Ovary (tissue), 9 donors: ENCODE results near the gene CMPK2. TPM values are rescaled to one million over a fixed set of nuclear protein-coding genes. Genes with fewer than 3 reads are reported as not detected.
"Not testable (repeated sequence)": the region's sequence is repeated elsewhere in the genome, so short reads cannot be mapped to it uniquely, and the experiment has no call there.

Source experiments
- DNase-seq, 5 donors: peaks; one replicate each; pipeline ENCODE4 v3.0.0-alpha.2; 2019 to 2020
- H3K27ac ChIP-seq, 2 donors: fragments of 200-600 bp; one replicate each; pipeline versions ENCODE4 v1.5.1 to v1.8.0; 2019 to 2022
- H3K27me3 ChIP-seq: fragments of 200-600 bp; one replicate; pipeline ENCODE4 v1.8.0; 2022
- H3K36me3 ChIP-seq: fragments of 200-600 bp; sonication (generic); one replicate; pipeline ENCODE4 v1.5.1; 2019
- H3K4me1 ChIP-seq: one replicate; pipeline ENCODE4 v1.8.1; 2013; ENCODE audit warnings: mild to moderate bottlenecking, moderate library complexity; ENCODE audit not compliant: insufficient read depth
- H3K4me3 ChIP-seq: fragments of 200-600 bp; sonication (generic); one replicate; pipeline ENCODE4 v1.5.1; 2017
- H3K9me3 ChIP-seq, 2 donors: fragments of 200-600 bp in 1 of 2; sonication (generic) in 1 of 2; one replicate each; pipeline versions ENCODE4 v1.5.1 to v1.8.1; 2013 to 2019; ENCODE audit warnings: mild to moderate bottlenecking in 1 of 2, moderate library complexity in 1 of 2
- EP300 ChIP-seq: sonication (generic); formaldehyde crosslinking; IDR thresholded peaks from one replicate; pipeline ENCODE4 v1.6.1; 2017; ENCODE audit warnings: antibody characterized with exemption
- POLR2A ChIP-seq: fragments of 450-650 bp; IDR thresholded peaks from one replicate; pipeline ENCODE4 v1.6.1; 2017; ENCODE audit warnings: antibody characterized with exemption, mild to moderate bottlenecking, moderate library complexity
- WGBS, 3 donors: extraction: QIAGEN DNeasy Blood & Tissue Kit in 1 of 3; methylation state at CpG; one replicate each; pipeline versions ENCODE4 v1.1.5 to v1.1.7; 2013 to 2017; 5-methylcytosine and 5-hydroxymethylcytosine counted together
- intact Hi-C, 4 donors: fragments of 100-400 bp; cut with DNase I; formaldehyde crosslinking; loops; one replicate each; pipeline versions ENCODE4 v1.11.0 to v1.15.1; 2022 to 2023
- polyA plus RNA-seq, 2 donors: library from polyadenylated mRNA; stranded (reverse); fragments of 200-250 nt in 1 of 2; fragments of 350-450 nt in 1 of 2; fragmentation: Illumina TruSeq in 1 of 2; extraction: RNeasy Lipid Tissue Mini Kit (QIAGEN cat#74804) in 1 of 2; gene quantifications; one replicate each; pipeline ENCODE4 v1.2.3, GENCODE V29; 2013 to 2014
- total RNA-seq, 7 donors: library from RNA; depleted of rRNA in 2 of 7; stranded (reverse); fragments of >200 nt in 2 of 7; fragmentation: NEBNext Ultra II Directional in 3 of 7; extraction: Animal tissue kit (Norgen Biotek cat#: 25700) in 3 of 7; gene quantifications; one replicate each; pipeline versions ENCODE4 v1.1.0 to v1.2.4, GENCODE V29; 2016 to 2023
- TF ChIP-seq, protein P1 (sequence below), 3 donors: fragments of 450-650 bp in 2 of 3; fragments of 200-600 bp in 1 of 3; IDR thresholded peaks; one replicate each; pipeline versions ENCODE4 v1.5.1 to v1.8.0; 2016 to 2022; ENCODE audit warnings: antibody characterized with exemption in 3 of 3, mild to moderate bottlenecking in 1 of 3
- donor health status: DM: no; HTN: no; CAD: no; lungs with moderate emphysema.
- donor health status: DM: no; HTN: no; CAD: no.
- donor health status: Bipolar disorder and iron deficiency.
- donor health status: DM: yes; HTN: yes; CAD: no.
- donor health status: DM: no; HTN: no; CAD: no.
- donor health status: DM: yes; HTN: yes; CAD: no.

Gene CMPK2
- total and polyA plus RNA-seq, 9 donors = 2.7 to 11.5 (median 4.2) TPM

GRCh38 chr2:6906165-6906741 is 40.5 kb upstream of the CMPK2 start:
- Histone ChIP-seq H3K27me3 (no peaks in the 10 kb centered on the region), H3K36me3 (no peaks in the 10 kb centered on the region), H3K4me3 (no peak overlapping the region), H3K27ac (no peak overlapping the region), H3K4me1 (no peaks in the 10 kb centered on the region), H3K9me3 (no peaks in the 10 kb centered on the region)
- TF ChIP-seq POLR2A = no peak
- no peak for TF ChIP-seq EP300
- TF ChIP-seq, protein P1, sequence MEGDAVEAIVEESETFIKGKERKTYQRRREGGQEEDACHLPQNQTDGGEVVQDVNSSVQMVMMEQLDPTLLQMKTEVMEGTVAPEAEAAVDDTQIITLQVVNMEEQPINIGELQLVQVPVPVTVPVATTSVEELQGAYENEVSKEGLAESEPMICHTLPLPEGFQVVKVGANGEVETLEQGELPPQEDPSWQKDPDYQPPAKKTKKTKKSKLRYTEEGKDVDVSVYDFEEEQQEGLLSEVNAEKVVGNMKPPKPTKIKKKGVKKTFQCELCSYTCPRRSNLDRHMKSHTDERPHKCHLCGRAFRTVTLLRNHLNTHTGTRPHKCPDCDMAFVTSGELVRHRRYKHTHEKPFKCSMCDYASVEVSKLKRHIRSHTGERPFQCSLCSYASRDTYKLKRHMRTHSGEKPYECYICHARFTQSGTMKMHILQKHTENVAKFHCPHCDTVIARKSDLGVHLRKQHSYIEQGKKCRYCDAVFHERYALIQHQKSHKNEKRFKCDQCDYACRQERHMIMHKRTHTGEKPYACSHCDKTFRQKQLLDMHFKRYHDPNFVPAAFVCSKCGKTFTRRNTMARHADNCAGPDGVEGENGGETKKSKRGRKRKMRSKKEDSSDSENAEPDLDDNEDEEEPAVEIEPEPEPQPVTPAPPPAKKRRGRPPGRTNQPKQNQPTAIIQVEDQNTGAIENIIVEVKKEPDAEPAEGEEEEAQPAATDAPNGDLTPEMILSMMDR (IDR thresholded peaks at IDR 0.05) = no peak
- DNase-seq = no peak
- 52 to 72% (median 60%) methylated on average over 1 of the region's 1 CpG for WGBS, 3 donors
- intact Hi-C loops = no loop called here

GRCh38 chr2:6905668-6906067 is 40.0 kb upstream of the CMPK2 start:
- Histone ChIP-seq H3K27ac (no peak overlapping the region), H3K4me3 (no peak overlapping the region), H3K36me3 (no peaks in the 10 kb centered on the region), H3K4me1 (no peaks in the 10 kb centered on the region), H3K9me3 (no peaks in the 10 kb centered on the region), H3K27me3 (no peaks in the 10 kb centered on the region)
- TF ChIP-seq POLR2A = no peak
- TF ChIP-seq, protein P1 (IDR thresholded peaks at IDR 0.05) = no peak
- no peak for TF ChIP-seq EP300
- 91 to 96% (median 96%) methylated on average over 1 of the region's 1 CpG for WGBS, 3 donors
- intact Hi-C loops = no loop called here
- DNase-seq = no peak

DNA sequence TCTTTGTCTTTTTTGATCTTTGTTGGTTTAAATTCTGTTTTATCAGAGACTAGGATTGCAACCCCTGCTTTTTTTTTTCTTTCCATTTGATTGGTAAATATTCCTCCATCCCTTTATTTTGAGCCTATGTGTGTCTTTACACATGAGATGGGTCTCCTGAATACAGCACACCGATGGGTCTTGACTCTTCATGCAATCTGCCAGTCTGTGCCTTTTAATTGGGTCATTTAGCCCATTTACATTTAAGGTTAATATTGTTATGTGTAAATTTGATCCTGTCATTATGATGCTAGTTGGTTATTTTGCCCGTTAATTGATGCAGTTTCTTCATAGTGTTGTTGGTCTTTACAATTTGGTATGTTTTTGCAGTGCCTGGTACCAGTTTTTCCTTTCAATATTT is 36.9 kb upstream of the CMPK2 start:
- H3K4me1 ChIP-seq, H3K9me3 ChIP-seq, H3K4me3 ChIP-seq, H3K36me3 ChIP-seq, H3K27me3 ChIP-seq, intact Hi-C loops, DNase-seq, H3K27ac ChIP-seq: not testable (repeated sequence)
- 94 to 96% (median 95%) methylated on average over 2 of the region's 2 CpGs for WGBS, 3 donors

DNA sequence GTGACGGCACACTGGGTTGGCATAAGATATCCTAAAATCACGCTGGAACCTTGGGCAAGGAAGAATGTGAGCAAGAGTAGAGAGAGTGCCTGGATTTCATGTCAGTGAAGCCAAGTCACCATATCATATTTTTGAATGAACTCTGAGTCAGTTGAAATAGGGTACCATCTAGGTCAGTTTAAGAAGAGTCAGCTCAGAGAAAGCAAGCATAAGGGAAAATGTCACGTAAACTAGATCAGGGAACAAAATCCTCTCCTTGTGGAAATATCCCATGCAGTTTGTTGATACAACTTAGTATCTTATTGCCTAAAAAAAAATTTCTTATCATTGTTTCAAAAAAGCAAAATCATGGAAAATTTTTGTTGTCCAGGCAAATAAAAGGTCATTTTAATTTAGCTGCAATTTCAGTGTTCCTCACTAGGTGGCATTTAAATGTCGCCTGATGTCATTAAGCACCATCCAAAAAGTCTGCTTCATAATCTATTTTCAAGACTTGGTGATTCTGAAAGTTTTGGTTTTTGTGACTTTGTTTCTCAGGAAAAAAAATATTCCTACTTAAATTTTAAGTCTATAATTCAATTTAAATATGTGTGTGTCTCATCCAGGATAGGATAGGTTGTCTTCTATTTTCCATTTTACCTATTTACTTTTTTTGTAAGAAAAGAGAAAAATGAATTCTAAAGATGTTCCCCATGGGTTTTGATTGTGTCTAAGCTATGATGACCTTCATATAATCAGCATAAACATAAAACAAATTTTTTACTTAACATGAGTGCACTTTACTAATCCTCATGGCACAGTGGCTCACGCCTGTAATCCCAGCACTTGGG is 31.4 kb upstream of the CMPK2 start:
- WGBS, 3 donors = 48 to 51% (median 50%) methylated on average over 5 of the region's 5 CpGs
- intact Hi-C loops = loop anchor here in 1 of 4 donors (5.0 kb wide), 1 partner anchor 145 kb away; no protein-coding TSS in a partner anchor
- Histone ChIP-seq H3K9me3 (no peaks in the 10 kb centered on the region), H3K36me3 (no peaks in the 10 kb centered on the region), H3K4me3 (no peak overlapping the region), H3K27me3 (no peaks in the 10 kb centered on the region), H3K27ac (peak overlapping the region; percentile 40 to 60), H3K4me1 (no peaks in the 10 kb centered on the region)
- TF ChIP-seq, protein P1 (IDR thresholded peaks at IDR 0.05) = peak in 2 of 3 donors; percentile 64 to 69
- TF ChIP-seq POLR2A = no peak
- no peak for TF ChIP-seq EP300
- DNase-seq = no peak
